ENCODE results near the gene SPTLC3.
"Not testable (repeated sequence)": the region's sequence is repeated elsewhere in the genome, so short reads cannot be mapped to it uniquely, and the experiment has no call there.

The SPTLC3 gene

DNA sequence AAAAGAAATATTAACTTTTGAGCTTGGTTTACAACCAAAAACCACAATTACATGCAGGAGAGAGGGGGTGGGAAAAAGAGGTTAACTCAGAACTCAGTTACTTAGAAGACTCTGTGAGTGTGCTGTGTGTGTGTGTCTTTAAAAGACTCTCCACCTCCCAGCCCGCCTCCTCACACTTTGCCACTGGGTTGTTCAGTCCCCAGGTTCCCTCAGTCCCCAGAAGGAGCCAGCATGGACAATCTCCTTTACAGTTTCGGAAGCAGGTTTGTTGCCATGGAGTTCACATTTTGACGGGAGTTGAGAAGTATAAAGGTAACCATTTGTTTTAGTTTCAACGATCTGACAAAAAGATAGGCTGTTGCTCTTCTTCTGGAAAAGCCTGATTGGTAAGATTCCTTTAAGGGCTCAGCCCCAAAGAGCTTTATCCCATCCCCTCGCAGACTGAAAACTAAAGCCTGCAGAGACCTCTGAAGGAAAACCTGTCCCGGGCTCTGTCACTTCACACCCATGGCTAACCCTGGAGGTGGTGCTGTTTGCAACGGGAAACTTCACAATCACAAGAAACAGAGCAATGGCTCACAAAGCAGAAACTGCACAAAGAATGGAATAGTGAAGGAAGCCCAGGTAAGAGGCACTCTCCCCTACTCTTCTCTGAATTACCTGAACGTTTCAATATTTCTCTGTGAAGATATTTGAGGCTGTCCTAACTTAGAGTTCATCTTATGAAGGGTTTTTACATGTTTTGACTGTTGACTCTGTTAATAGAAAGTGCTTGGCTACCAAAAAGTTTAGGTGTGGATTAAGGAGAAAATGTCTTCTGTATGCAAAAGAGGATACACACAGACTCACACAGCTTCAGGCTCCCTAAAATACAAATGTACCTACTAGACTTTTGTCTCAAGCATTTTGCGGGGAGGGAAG is at the start of gene SPTLC3:
Gene SPTLC3, plus strand, starts transcription at position 212 of the 921 bp plus-strand sequence. Its CDS starts 296 bp downstream, at position 508.
- DNase-seq = no peak

DNA sequence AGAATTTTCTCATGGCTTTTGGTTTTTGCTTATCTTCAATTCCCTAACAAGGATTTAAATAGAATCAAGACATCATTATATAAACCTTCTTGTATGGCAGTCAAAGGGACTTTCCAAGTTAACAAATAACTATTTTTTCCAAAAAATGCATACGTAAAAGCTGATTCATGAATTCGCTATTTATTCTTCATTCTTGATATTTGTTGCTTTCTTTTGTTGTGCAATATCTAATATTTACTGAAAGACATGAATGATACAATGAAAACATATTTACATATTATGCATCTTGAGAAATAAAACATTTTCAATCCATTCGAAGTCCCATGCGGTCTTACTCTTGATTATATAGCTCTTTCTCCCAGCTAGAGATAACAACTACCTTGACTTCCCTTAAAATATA is 47.0 kb upstream of the SPTLC3 start:
- no peak for DNase-seq

- no peak for DNase-seq
Observed at GRCh38 chr20:12962895-12963294, 45.9 kb upstream of the SPTLC3 start.

DNA sequence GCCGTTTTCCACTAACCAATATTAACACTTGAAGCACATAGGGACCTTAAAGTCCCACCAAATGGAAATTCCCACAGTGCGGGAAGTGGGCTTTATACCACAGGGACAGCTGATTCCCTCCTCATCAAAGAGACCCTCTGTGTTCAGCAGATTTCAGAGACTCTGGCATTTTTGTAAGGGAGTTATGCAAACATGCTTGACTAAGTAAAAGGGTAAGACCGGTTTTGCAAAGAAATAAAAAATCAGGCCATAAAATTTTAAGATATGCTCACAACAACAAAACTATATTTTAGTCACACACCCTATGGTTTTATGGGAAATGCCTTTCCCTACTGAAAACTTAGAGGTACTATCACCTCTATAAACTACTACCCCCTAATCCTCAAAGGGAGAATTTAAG is 45.4 kb upstream of the SPTLC3 start:
- DNase-seq = no peak

DNA sequence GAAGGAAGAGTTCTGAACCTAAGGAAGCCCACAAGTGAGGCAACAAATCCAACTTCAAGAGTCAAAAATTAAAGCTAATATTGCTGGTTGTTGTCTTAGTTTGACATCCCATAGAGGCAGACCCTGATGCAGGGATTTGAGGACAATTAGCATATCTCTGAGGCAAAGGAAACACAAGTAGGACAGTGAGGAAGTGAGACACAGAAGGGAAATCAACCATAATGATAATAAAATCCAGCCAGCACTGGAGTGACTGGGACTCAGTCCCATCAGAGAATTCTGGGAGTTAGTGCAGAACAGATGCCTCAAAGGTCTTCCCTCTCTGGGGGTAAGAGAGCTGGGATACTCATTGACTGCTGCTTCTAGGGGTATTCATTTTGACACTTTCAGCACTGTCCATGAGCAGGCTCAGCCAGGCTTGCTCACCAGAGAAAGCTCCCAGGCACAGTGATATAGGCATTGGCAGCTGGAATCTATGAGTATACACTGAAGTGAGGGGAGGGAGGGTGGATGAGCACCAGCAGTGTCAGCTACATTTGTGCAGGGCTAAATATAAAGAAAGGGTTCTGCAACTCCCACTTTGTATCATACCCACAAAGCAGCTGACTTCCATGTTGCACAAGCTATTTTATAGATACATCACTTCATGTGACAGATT is 43.4 kb upstream of the SPTLC3 start:
- DNase-seq = no peak

GRCh38 chr20:12965870-12966251 is 42.9 kb upstream of the SPTLC3 start:
- no peak for DNase-seq

DNA sequence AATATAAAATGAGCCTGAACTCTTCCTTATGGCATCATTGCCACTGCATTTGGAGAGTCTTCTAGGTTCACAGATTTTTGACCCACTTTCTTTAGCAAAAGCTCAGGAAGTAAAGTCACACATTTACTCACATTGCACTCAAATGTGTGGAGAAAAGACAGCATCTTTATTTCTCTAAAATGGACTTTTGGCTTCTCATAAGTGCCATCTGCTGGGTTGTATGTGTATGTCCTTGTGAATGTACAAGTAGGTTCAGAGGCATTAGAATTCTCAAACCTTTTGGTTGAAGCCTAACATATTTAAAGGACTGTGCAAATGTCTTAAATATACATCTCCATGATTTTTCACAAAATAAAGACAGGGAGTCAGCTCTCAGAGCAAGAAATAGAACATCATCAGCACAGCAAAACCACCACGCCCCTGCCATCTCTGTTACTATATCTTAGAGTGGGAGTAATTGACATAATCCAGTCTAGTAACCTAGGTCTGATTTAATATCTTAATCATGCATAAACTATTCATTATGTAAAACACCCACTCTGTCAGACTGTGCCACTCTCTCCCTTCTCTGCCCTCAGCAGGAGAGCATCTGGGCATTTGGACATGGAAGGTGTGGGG is 42.2 kb upstream of the SPTLC3 start:
- DNase-seq = no peak

DNA sequence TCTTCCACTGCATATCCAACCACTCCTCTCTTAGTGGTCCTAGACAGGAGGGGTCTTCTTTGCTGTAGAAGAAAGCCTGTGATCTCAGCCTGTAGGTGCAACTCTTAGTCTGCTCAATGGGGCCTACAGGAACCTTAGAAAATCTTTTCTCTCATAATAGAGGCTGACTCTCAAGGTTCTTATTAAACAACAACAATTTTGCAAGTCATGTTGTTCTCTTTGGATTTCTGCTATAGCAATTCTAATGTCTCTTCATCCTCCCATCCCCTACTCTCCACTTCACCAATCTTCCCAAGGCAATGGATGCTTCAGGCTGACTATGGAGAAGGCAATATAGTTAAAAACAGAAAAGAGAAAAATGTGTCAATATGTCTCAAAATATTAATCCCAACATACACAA is 40.8 kb upstream of the SPTLC3 start:
- no peak for DNase-seq

DNA sequence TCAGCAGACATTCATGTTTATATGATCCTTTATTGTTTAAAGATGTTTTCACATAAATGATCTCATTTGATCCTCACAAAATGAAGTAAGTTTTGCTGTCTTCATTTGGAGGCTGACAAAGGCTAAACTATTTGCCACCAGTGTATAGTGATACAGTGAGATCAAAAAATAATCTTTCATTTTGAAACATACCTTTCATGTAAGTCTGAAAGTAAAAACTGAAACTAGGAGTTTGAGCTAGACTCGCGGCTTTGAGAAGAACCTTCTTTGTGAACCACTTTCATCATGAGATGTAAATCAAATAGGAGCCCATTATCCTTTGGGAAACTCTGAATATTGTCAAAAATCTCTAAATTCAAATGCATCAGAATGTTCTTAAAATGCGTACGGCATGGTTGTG is 40.3 kb upstream of the SPTLC3 start:
- no peak for DNase-seq

DNA sequence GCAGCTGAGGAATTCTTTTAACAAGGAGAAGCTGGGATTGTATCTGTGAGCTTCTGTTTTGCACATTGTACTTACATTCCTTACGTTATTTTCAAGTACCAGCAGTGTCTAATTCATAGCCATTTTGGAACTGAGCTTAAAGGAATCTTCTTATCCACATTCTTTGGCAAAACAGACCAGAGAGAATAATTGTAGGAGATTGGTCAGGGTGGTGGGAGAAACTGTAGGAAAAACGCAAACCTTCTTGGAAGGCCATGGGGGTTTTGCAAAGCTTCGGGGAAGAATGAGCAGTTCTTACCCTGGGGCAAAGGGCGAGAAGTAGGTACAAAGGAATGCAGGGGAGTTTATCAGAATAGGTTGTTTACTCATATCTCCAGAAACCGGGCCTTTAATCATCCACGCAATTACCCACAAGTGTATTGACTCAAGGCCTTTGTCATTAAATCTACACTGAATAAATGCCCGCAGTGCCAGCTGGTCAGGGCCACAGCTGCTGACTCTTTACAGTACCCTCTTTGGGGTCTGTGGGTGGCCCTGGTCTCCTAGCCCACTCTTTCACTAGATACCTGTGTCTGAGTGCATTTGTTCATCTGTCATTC is 39.6 kb upstream of the SPTLC3 start:
- DNase-seq = no peak

DNA sequence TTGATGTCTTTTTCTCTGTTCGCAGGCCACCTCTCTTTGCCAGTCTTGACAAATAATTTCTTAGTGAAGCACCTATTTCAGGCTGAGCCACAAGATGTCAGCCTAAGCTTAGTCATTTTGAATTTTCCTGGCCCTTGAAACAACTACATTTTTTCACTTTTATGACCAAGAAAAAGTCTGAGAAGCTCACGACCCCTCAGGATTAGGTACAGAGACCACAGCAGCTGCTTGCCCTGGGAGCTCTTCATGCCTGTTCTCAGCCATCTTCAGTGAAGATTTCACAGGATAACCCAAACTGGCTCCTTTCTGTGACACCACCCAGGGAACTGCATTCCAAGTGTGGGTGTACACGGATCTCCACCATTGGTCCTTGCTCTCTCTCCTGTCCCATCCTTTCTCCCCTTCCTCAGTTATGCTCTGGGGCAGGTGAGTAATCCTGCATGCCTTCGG is 38.4 kb upstream of the SPTLC3 start:
- no peak for DNase-seq

GRCh38 chr20:12975833-12976608 is 32.8 kb upstream of the SPTLC3 start:
- DNase-seq = no peak

DNA sequence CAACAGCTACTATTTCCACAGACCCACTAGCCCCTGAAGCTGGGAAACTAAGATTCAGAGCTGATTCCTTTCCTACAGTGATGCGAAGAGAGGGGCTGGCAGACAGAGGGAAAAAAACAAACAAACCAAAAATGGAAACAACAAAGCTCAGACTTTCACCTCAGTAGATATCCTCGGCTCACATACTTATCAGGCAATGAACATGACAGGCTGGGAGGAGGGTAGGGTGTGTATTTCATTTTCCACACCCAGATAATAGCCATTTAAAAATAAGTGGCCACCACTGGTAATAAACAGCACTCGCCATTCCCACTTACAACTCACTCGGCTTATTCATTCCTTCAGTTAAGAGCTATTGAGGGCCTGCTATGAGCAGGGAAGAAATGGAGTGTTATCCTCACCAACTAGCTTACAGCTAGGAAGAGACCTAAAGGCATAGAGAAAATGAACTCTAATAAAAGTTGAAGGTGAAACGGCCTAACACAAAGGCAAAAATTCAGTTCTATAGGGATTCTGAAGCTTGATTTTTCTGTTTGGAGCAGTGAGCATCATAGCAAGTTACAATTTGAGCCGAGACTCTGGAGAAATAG is 32.0 kb upstream of the SPTLC3 start:
- no peak for DNase-seq

DNA sequence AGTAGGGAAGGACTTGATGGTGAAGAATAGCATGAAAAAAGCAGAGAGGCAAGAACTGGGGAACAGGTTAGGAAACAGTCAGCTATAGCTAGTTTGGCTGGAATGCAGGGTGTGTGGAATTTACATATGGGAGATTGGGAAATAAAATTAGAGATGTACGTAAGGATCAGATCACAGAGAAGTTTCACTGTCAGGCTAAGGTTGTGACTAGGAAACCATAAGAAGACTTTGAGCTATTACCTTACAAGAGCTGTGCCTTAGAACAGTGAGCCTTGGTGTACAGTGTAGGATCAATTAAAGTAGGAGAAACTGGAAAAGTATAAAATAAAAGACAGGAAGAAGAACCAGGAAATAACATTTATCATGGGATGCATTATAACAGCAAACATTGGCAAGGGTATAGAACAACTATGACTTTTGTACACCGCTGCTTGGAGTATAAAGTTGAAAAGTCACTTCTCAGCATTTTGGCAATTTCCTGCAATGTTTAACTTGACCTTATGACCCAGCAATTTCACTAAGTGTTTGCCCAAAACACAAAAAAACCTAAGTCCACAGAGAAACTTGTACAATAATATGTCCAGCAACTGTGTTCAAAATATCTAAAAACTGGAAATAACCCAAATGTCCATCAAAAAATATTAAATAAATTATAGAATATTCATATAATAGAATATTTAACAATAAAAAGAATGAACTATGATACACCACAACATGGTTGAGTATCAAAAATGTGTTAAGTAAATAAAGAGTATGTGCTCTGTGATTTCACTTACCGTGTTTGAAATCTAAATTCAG is 31.2 kb upstream of the SPTLC3 start:
- DNase-seq = no peak

DNA sequence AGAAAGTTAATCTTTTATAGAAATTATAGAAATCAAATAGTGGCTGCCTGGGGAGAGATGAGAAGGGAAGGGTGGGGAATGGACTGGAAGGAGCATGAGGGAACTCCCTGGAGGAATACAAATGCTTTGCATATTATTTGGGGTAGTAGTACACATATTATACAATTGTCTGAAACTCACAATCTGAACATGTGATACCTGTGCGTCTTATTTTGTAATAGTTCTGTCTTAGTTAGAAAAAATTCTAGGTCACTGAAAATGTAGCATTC is 30.7 kb upstream of the SPTLC3 start:
- DNase-seq = no peak

- DNase-seq = no peak
Observed at GRCh38 chr20:12978613-12979495, 29.9 kb upstream of the SPTLC3 start.

GRCh38 chr20:12979713-12980112 is 29.1 kb upstream of the SPTLC3 start:
- not testable (repeated sequence) for DNase-seq

GRCh38 chr20:12982098-12982497 is 26.7 kb upstream of the SPTLC3 start:
- DNase-seq = no peak

- no peak for DNase-seq
Observed at GRCh38 chr20:12984069-12984765, 24.6 kb upstream of the SPTLC3 start.

DNA sequence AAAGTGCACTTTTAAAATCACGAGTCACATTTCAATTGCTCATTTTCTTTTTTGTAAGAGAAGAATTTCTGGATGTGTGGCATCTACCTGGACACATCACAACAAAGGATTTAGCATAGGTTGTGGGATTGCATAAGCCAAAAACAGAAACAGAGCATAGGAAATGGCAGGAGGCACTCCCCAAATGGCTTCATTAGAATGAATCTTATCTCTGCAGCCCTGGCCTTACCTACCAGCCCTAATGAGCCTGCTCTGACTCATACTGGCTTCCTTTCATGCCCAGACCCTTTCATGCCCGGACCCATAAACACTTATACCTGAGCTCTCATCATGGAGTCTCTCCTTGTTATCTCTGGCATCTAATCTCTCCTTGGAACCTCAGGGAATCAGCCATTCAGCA is 23.9 kb upstream of the SPTLC3 start:
- no peak for DNase-seq
